Fibroblast of lung (primary cell): Measurements from ENCODE around the gene HINFP.

Source experiments
- EZH2 ChIP-seq: IDR thresholded peaks from 2 replicates; pipeline ENCODE4 v1.5.1; 2012; ENCODE audit warnings: low read length, control low read depth, mild to moderate bottlenecking; ENCODE audit errors: missing control alignments
- TF ChIP-seq, protein P1 (sequence below), 2 donors: IDR thresholded peaks in 1 of 2; conservative IDR thresholded peaks in 1 of 2; 1 replicate in 1 of 2; 2 replicates in 1 of 2; pipeline ENCODE4 v1.5.1; 2011 to 2012; ENCODE audit warnings: low read length in 2 of 2, control low read depth in 1 of 2, inconsistent platforms in 1 of 2, low read depth in 1 of 2, mild to moderate bottlenecking in 1 of 2

DNA sequence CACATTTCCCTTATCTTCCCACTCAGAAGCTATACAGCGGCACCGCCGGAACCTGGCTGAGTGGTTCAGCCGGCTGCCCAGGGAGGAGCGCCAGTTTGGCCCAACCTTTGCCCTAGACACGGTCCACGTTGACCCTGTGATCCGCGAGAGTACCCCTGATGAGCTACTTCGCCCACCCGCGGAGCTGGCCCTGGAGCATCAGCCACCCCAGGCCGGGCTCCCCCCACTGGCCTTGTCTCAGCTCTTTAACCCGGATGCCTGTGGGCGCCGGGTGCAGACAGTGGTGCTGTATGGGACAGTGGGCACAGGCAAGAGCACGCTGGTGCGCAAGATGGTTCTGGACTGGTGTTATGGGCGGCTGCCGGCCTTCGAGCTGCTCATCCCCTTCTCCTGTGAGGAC, 52.1 kb downstream of the HINFP start:
- TF ChIP-seq EZH2, result no peak
- TF ChIP-seq, protein P1, sequence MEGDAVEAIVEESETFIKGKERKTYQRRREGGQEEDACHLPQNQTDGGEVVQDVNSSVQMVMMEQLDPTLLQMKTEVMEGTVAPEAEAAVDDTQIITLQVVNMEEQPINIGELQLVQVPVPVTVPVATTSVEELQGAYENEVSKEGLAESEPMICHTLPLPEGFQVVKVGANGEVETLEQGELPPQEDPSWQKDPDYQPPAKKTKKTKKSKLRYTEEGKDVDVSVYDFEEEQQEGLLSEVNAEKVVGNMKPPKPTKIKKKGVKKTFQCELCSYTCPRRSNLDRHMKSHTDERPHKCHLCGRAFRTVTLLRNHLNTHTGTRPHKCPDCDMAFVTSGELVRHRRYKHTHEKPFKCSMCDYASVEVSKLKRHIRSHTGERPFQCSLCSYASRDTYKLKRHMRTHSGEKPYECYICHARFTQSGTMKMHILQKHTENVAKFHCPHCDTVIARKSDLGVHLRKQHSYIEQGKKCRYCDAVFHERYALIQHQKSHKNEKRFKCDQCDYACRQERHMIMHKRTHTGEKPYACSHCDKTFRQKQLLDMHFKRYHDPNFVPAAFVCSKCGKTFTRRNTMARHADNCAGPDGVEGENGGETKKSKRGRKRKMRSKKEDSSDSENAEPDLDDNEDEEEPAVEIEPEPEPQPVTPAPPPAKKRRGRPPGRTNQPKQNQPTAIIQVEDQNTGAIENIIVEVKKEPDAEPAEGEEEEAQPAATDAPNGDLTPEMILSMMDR (conservative IDR thresholded peaks at IDR 0.05 in 1 of 2, IDR thresholded peaks at IDR 0.05 in 1 of 2; ENCODE audit: low read depth in 1 of 2, low read length in 2 of 2), result no peak
